Measurements from ENCODE around the gene AP1S1. TPM values are rescaled to one million over a fixed set of nuclear protein-coding genes. Genes with fewer than 3 reads are reported as not detected.

AP1S1 gene
- total RNA-seq, 1 donor from 2014 or later = 28.4 TPM

- H3K4me1 ChIP-seq = peaks cover 7% of the 10 kb centered on the region
- intact Hi-C loops (cut with DNase I) = no loop called here
- no peak overlapping the region for H3K4me3 ChIP-seq
- H3K9me3 ChIP-seq = no peaks in the 10 kb centered on the region
- peaks cover 87% of the 10 kb centered on the region for H3K27me3 ChIP-seq (ENCODE audit: low read depth)
- DNase-seq (no peak), ATAC-seq (no peak)
- no peak overlapping the region for H3K27ac ChIP-seq
- H3K36me3 ChIP-seq = no peaks in the 10 kb centered on the region
- no peak for TF ChIP-seq CTCF (IDR thresholded peaks at IDR 0.05)
These were observed 24.8 kb downstream of the AP1S1 start for GRCh38 chr7:101179117-101179516.

- H3K27ac ChIP-seq = no peak overlapping the region
- DNase-seq (no peak), ATAC-seq (no peak)
- H3K4me1 ChIP-seq = peaks cover 7% of the 10 kb centered on the region
- H3K9me3 ChIP-seq = no peaks in the 10 kb centered on the region
- no peaks in the 10 kb centered on the region for H3K36me3 ChIP-seq
- intact Hi-C loops (cut with DNase I) = no loop called here
- no peak for TF ChIP-seq CTCF (IDR thresholded peaks at IDR 0.05)
- peaks cover 84% of the 10 kb centered on the region for H3K27me3 ChIP-seq (ENCODE audit: low read depth)
- H3K4me3 ChIP-seq = no peak overlapping the region
These were observed 25.4 kb downstream of the AP1S1 start for GRCh38 chr7:101179713-101180112.

GRCh38 chr7:101180130-101180755 is 26.0 kb downstream of the AP1S1 start, which contains the start of gene NAT16:
NAT16 (minus strand) TSS chr7:101180293; CDS start chr7:101174807, 5,486 bp downstream.
- Histone ChIP-seq H3K27me3 (ENCODE audit: low read depth) (peaks cover 79% of the 10 kb centered on the region), H3K36me3 (no peaks in the 10 kb centered on the region), H3K4me3 (no peak within 1 kb of the TSS), H3K9me3 (no peaks in the 10 kb centered on the region), H3K4me1 (peaks cover 7% of the 10 kb centered on the region), H3K27ac (no peak within 1 kb of the TSS)
- intact Hi-C loops (cut with DNase I) = no loop called here
- DNase-seq (no peak), ATAC-seq (no peak)
- TF ChIP-seq CTCF (IDR thresholded peaks at IDR 0.05) = no peak

- Histone ChIP-seq H3K36me3 (no peaks in the 10 kb centered on the region), H3K9me3 (no peaks in the 10 kb centered on the region), H3K4me3 (no peak overlapping the region), H3K27ac (no peak overlapping the region), H3K4me1 (peaks cover under 1% of the 10 kb centered on the region), H3K27me3 (ENCODE audit: low read depth) (peaks cover 34% of the 10 kb centered on the region)
- intact Hi-C loops (cut with DNase I) = no loop called here
- ATAC-seq = no peak
- no peak for DNase-seq
- TF ChIP-seq CTCF (IDR thresholded peaks at IDR 0.05) = no peak
These were observed 31.1 kb downstream of the AP1S1 start for GRCh38 chr7:101185258-101185839.

- Histone ChIP-seq H3K27me3 (ENCODE audit: low read depth) (peaks cover 26% of the 10 kb centered on the region), H3K9me3 (no peaks in the 10 kb centered on the region), H3K4me3 (no peak overlapping the region), H3K4me1 (no peaks in the 10 kb centered on the region), H3K36me3 (no peaks in the 10 kb centered on the region), H3K27ac (no peak overlapping the region)
- DNase-seq = no peak
- intact Hi-C loops (cut with DNase I) = no loop called here
- ATAC-seq = no peak
- no peak for TF ChIP-seq CTCF (IDR thresholded peaks at IDR 0.05)
These were observed 31.9 kb downstream of the AP1S1 start for GRCh38 chr7:101186194-101186593.

Measured in lower lobe of right lung (tissue), 2 donors.